Pancreas (tissue), 10 donors: ENCODE results near the gene RETNLB. TPM values are rescaled to one million over a fixed set of nuclear protein-coding genes. Genes with fewer than 3 reads are reported as not detected.

ENCODE experiments used
- ATAC-seq, 4 donors: fragments of 200-7000 bp; cut with Tn5 transposase; one replicate each; pipeline versions ENCODE4 v1.8.0 to v1.9.1; 2020; ENCODE audit warnings: mild to moderate bottlenecking in 4 of 4, moderate library complexity in 4 of 4
- DNase-seq, 6 donors: peaks; one replicate each; pipeline ENCODE4 v3.0.0-alpha.2; 2020
- FAIRE-seq: peaks from 2 replicates; lab custom pipeline; 2012; peaks lifted over from hg19 to GRCh38; lab: Jason Lieb, UNC
- H3K27ac ChIP-seq, 4 donors: fragments of 200-600 bp; sonication (generic); 1 replicate in 3 of 4; 2 replicates in 1 of 4; pipeline versions ENCODE4 v1.5.0 to v1.8.0; 2020
- H3K27me3 ChIP-seq, 4 donors: fragments of 200-600 bp; one replicate each; pipeline ENCODE4 v1.8.0; 2021
- H3K36me3 ChIP-seq, 3 donors: fragments of 200-600 bp; sonication (generic) in 1 of 3; one replicate each; pipeline versions ENCODE4 v1.5.0 to v1.8.0; 2020 to 2021
- H3K4me1 ChIP-seq, 3 donors: fragments of 200-600 bp; one replicate each; pipeline ENCODE4 v1.8.0; 2021
- H3K4me3 ChIP-seq, 4 donors: fragments of 200-600 bp; sonication (generic) in 2 of 4; one replicate each; pipeline versions ENCODE4 v1.5.0 to v1.8.0; 2020 to 2021
- H3K9me3 ChIP-seq, 4 donors: fragments of 200-600 bp; one replicate each; pipeline ENCODE4 v1.8.0; 2021
- CTCF ChIP-seq, 4 donors: fragments of 200-600 bp; sonication (generic) in 3 of 4; IDR thresholded peaks; one replicate each; pipeline versions ENCODE4 v1.5.0 to v1.8.0; 2021; ENCODE audit warnings: antibody characterized with exemption in 4 of 4
- WGBS, 2 donors: extraction: QIAGEN DNeasy Blood & Tissue Kit; methylation state at CpG; one replicate each; pipeline ENCODE4 v1.1.7; 2013; 5-methylcytosine and 5-hydroxymethylcytosine counted together
- intact Hi-C, 3 donors: fragments of 100-400 bp; cut with DNase I; formaldehyde crosslinking; loops; one replicate each; pipeline versions ENCODE4 v1.11.1 to v1.14.2; 2022
- polyA plus RNA-seq, 2 donors: library from polyadenylated mRNA; stranded (reverse); fragments of 200-250 nt; gene quantifications; one replicate each; pipeline ENCODE4 v1.2.3, GENCODE V29; 2013
- total RNA-seq, 6 donors: library from RNA; stranded (reverse); fragmentation: NEBNext Ultra II Directional in 4 of 6; extraction: Animal tissue kit (Norgen Biotek cat#: 25700) in 4 of 6; gene quantifications; one replicate each; pipeline versions ENCODE4 v1.2.1 to v1.2.4, GENCODE V29; 2021 to 2023
- donor health status: healthy with polysubstance abuse.
- donor health status: DM: no; HTN: no; CAD: no; lungs with moderate emphysema.
- donor health status: DM: no; HTN: no; CAD: no.
- donor health status: control.
- donor health status: control.
- donor health status: Bipolar disorder and iron deficiency.
- donor health status: DM: yes; HTN: yes; CAD: no.
- donor health status: DM: no; HTN: no; CAD: no.
- donor health status: DM: no; HTN: no; CAD: no.
- donor health status: DM: yes; HTN: yes; CAD: no.

Gene RETNLB
- total and polyA plus RNA-seq, 8 donors = not detected

- WGBS, 2 donors = 84 to 90% methylated on average over 5 of the region's 5 CpGs
- intact Hi-C loops = no loop called here
- no peaks in the 10 kb centered on the region for H3K27me3 ChIP-seq
- TF ChIP-seq CTCF (IDR thresholded peaks at IDR 0.05) = no peak
- ATAC-seq (no peak), FAIRE-seq (no peak), DNase-seq (no peak)
- H3K4me1 ChIP-seq = no peaks in the 10 kb centered on the region
- H3K9me3 ChIP-seq = no peaks in the 10 kb centered on the region
- H3K36me3 ChIP-seq = no peaks in the 10 kb centered on the region
- H3K4me3 ChIP-seq = no peak overlapping the region
- no peak overlapping the region for H3K27ac ChIP-seq
These were observed 44.1 kb downstream of the RETNLB start for GRCh38 chr3:108713009-108713516.

Other genes starting within 250 kb of the RETNLB start
- under 1 TPM in 4 of 6 donors, not detected in 2; 0.03 to 0.19 (median 0.12) TPM for gene MYH15, start 246.8 kb downstream of the RETNLB start, total RNA-seq
- under 1 TPM in 1 of 2 donors, not detected in 1; 0.05 TPM for gene MYH15, start 246.8 kb downstream of the RETNLB start, polyA plus RNA-seq
- gene CIP2A, start 168.0 kb downstream of the RETNLB start, total RNA-seq = 1 to 10 TPM in 3 of 6 donors, under 1 TPM in 3; 0.23 to 1.5 (median 1.0) TPM
- gene CIP2A, start 168.0 kb downstream of the RETNLB start, polyA plus RNA-seq = 1 to 10 TPM in 1 of 2 donors, under 1 TPM in 1; 0.19 to 1.0 TPM
- gene DZIP3, start 167.7 kb downstream of the RETNLB start, total RNA-seq = 1 to 10 TPM; 2.8 to 9.9 (median 6.0) TPM
- gene DZIP3, start 167.7 kb downstream of the RETNLB start, polyA plus RNA-seq = 10 to 100 TPM in 1 of 2 donors, 1 to 10 TPM in 1; 3.5 to 12.3 TPM
- under 1 TPM in 1 of 6 donors, not detected in 5; 0.32 TPM for gene TRAT1, start 65.4 kb upstream of the RETNLB start, total RNA-seq
- not detected for gene TRAT1, start 65.4 kb upstream of the RETNLB start, polyA plus RNA-seq
- gene GUCA1C, start 196.5 kb upstream of the RETNLB start, total RNA-seq = 10 to 100 TPM in 4 of 6 donors, 1 to 10 TPM in 2; 6.2 to 21.0 (median 18.2) TPM
- 10 to 100 TPM in 1 of 2 donors, 1 to 10 TPM in 1; 2.9 to 13.0 TPM for gene GUCA1C, start 196.5 kb upstream of the RETNLB start, polyA plus RNA-seq